LNCAP (cell line): ENCODE data around the gene SETD2.

Experiments used
- TF ChIP-seq, protein P1 (sequence below): fragments of 450-650 bp; IDR thresholded peaks from 2 replicates; pipeline ENCODE4 v1.5.1; 2017; ENCODE audit warnings: mild to moderate bottlenecking

SETD2 gene

DNA sequence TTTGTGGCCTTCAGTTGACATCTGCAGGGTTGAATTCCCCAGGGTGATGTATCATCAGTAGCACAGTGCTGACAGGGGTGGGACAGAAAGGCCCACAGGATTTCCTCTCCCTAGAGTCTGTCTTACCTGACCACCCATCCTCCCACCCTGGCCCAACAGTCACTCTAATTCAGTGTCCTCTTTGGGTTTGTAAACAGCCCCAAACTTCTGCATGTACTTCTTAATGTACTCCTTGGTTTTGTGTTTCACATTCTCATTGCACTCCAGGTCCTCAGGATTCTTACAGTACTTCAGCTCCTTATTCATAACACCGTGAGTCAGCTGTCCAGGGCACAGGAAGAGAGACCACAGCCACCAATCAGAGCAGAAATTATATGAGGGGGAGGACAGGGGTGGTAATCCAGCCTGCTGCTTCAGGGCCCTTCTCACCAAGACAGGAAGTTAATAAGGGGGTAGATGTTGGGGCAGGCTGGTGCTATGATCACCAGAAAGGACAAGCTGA, 146.9 kb downstream of the SETD2 start:
- TF ChIP-seq, protein P1, sequence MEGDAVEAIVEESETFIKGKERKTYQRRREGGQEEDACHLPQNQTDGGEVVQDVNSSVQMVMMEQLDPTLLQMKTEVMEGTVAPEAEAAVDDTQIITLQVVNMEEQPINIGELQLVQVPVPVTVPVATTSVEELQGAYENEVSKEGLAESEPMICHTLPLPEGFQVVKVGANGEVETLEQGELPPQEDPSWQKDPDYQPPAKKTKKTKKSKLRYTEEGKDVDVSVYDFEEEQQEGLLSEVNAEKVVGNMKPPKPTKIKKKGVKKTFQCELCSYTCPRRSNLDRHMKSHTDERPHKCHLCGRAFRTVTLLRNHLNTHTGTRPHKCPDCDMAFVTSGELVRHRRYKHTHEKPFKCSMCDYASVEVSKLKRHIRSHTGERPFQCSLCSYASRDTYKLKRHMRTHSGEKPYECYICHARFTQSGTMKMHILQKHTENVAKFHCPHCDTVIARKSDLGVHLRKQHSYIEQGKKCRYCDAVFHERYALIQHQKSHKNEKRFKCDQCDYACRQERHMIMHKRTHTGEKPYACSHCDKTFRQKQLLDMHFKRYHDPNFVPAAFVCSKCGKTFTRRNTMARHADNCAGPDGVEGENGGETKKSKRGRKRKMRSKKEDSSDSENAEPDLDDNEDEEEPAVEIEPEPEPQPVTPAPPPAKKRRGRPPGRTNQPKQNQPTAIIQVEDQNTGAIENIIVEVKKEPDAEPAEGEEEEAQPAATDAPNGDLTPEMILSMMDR: no peak

- TF ChIP-seq, protein P1: no peak
Observed at GRCh38 chr3:47016086-47016933, 147.6 kb downstream of the SETD2 start.

- TF ChIP-seq, protein P1: no peak
Observed at GRCh38 chr3:47015151-47015550, 148.8 kb downstream of the SETD2 start.

- TF ChIP-seq, protein P1: no peak
Observed at GRCh38 chr3:47014036-47014435, 149.9 kb downstream of the SETD2 start.

- TF ChIP-seq, protein P1: no peak
Observed at GRCh38 chr3:47013231-47013630, 150.7 kb downstream of the SETD2 start.

DNA sequence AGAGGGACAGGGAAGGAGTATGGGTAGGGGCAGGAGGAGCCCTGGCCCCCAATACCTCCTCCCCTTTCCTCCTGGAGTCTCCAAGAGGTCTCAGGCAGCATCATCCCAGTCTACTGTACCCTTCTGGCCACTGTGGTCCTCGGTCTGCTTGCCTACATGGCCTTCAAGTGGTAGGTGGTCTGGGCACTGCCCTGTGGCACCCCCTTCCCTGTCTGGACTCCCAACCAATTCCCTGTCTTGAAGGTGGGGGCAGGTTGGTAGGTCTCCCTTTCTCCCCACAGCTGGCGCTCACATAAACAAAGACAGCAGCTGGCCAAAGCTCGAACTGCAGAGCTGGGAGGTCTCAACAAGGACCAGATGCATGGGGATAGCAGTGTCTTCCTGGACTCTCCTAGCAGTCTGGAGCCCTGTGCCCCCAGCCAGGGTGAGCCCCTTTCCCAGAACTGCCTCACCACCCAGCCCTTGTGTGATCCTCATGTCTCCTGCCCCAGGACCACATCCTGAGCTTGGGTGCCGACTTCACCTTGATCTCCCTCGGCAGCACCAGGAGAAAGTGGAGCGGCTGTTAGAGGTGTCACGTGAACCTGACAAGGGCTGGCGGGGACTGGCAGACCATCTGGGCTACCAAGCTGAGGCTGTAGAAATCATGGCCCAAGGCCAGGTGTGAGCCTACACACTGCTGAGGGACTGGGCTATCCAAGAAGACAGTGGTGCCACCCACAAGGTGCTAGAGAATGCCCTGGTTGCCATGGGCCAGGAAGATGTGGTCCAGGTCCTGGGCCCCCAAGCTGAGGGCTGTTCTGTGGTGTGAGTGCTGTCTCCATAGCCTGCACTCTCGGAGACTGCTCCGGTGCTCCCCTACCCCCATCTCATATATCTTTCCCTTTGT, 151.3 kb downstream of the SETD2 start:
- TF ChIP-seq, protein P1: no peak

GRCh38 chr3:47011371-47011770, 152.5 kb downstream of the SETD2 start:
- TF ChIP-seq, protein P1: no peak
